ENCODE measurements around the gene MLIP. TPM values are rescaled to one million over a fixed set of nuclear protein-coding genes. Genes with fewer than 3 reads are reported as not detected.

MLIP gene
- total RNA-seq, 2 donors from 2014 or later = 0.42 to 1.2 TPM

DNA sequence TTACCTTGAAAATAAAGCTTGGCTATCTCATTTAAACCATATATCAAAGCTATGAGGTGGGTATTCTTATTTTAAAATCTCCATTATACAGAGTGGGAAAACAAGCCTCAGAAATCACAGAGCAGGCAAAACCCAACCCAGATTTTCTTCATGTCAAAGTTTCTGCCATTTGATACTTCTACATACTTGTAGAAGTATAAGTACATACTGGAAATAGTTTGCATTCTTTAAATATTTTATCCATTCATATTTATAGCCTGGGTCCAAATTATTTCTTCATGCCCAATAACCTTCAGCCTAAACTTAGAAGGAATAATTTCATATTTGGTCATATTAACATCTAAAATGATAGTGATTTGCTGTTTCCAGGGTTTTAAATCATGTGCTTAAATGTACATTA, 61.8 kb downstream of the MLIP start:
- H3K9ac ChIP-seq (ENCODE audit: low read depth in 2 of 2, low read length in 2 of 2) = no peak overlapping the region
- DNase-seq = no peak
- no peaks in the 10 kb centered on the region for H3K36me3 ChIP-seq
- H3K9me3 ChIP-seq = no peaks in the 10 kb centered on the region
- no peak overlapping the region for H3K27ac ChIP-seq
- H3K27me3 ChIP-seq = no peaks in the 10 kb centered on the region
- TF ChIP-seq CTCF (IDR thresholded peaks at IDR 0.05) = no peak
- H3K4me1 ChIP-seq = no peaks in the 10 kb centered on the region
- H3K4me3 ChIP-seq = no peak overlapping the region
- intact Hi-C loops (cut with DNase I) = no loop called here

DNA sequence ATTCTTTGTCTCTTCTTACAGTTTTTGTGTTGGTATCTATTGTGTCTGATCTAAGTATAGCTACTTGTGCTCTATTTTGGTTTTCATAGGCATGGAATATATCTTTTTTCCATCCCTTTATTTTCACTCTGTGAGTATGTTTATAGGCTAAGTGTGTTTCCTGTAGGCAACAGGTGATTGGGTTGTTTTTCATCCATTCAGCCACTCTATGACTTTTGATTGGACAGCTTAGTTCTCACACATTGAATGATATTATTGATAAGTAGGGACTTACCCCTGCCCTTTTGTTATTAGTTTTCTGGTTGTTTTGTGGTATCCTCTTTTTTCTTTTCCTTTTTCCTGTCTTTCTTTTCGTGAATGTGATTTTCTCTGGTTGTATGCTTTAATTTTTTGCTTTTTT, 67.9 kb downstream of the MLIP start:
- intact Hi-C loops (cut with DNase I) = no loop called here
- DNase-seq = no peak
- Histone ChIP-seq H3K36me3 (no peaks in the 10 kb centered on the region), H3K27me3 (no peaks in the 10 kb centered on the region), H3K4me3 (no peak overlapping the region), H3K9ac (ENCODE audit: low read depth in 2 of 2, low read length in 2 of 2) (no peak overlapping the region), H3K9me3 (no peaks in the 10 kb centered on the region), H3K4me1 (no peaks in the 10 kb centered on the region), H3K27ac (no peak overlapping the region)
- TF ChIP-seq CTCF (IDR thresholded peaks at IDR 0.05) = no peak

- Histone ChIP-seq H3K27me3 (no peaks in the 10 kb centered on the region), H3K27ac (no peak overlapping the region), H3K9ac (ENCODE audit: low read depth in 2 of 2, low read length in 2 of 2) (no peak overlapping the region), H3K9me3 (no peaks in the 10 kb centered on the region), H3K4me3 (no peak overlapping the region), H3K4me1 (no peaks in the 10 kb centered on the region), H3K36me3 (no peaks in the 10 kb centered on the region)
- no peak for DNase-seq
- intact Hi-C loops (cut with DNase I) = no loop called here
- TF ChIP-seq CTCF (IDR thresholded peaks at IDR 0.05) = no peak
Observed at GRCh38 chr6:54183616-54184015, 72.4 kb downstream of the MLIP start.

GRCh38 chr6:54185885-54186284, 74.6 kb downstream of the MLIP start:
- no peak for DNase-seq
- Histone ChIP-seq H3K4me3 (no peak overlapping the region), H3K9me3 (no peaks in the 10 kb centered on the region), H3K27ac (no peak overlapping the region), H3K4me1 (no peaks in the 10 kb centered on the region), H3K9ac (ENCODE audit: low read depth in 2 of 2, low read length in 2 of 2) (no peak overlapping the region), H3K27me3 (no peaks in the 10 kb centered on the region), H3K36me3 (no peaks in the 10 kb centered on the region)
- no peak for TF ChIP-seq CTCF (IDR thresholded peaks at IDR 0.05)
- intact Hi-C loops (cut with DNase I) = no loop called here

DNA sequence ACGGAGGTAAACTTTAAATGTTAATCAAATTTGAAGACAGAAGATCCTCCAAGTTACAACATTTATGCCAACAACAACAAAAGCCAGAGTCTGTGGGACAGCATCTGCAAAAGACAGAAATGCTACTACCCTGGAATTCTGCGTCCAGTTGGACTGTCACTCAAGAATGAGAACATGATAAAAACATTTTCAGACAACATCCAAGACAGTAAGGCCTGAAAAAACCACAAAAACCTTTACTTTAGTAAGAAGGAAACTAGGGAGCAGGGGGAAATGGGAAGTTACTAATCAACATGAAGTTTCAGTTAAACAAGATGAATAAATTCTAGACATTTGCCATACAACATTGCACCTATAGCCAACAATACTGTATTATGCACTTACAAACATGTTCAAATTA, 77.6 kb downstream of the MLIP start:
- H3K9ac ChIP-seq (ENCODE audit: low read depth in 2 of 2, low read length in 2 of 2) = no peak overlapping the region
- no peak for DNase-seq
- H3K4me1 ChIP-seq = no peaks in the 10 kb centered on the region
- no peak for TF ChIP-seq CTCF (IDR thresholded peaks at IDR 0.05)
- no peak overlapping the region for H3K27ac ChIP-seq
- H3K27me3 ChIP-seq = no peaks in the 10 kb centered on the region
- no peaks in the 10 kb centered on the region for H3K36me3 ChIP-seq
- H3K4me3 ChIP-seq = no peak overlapping the region
- intact Hi-C loops (cut with DNase I) = no loop called here
- H3K9me3 ChIP-seq = no peaks in the 10 kb centered on the region

- no peaks in the 10 kb centered on the region for H3K4me1 ChIP-seq
- H3K4me3 ChIP-seq = no peak overlapping the region
- DNase-seq = no peak
- no peak for TF ChIP-seq CTCF (IDR thresholded peaks at IDR 0.05)
- intact Hi-C loops (cut with DNase I) = no loop called here
- H3K9me3 ChIP-seq = no peaks in the 10 kb centered on the region
- no peak overlapping the region for H3K27ac ChIP-seq
- no peaks in the 10 kb centered on the region for H3K27me3 ChIP-seq
- H3K36me3 ChIP-seq = no peaks in the 10 kb centered on the region
- H3K9ac ChIP-seq (ENCODE audit: low read depth in 2 of 2, low read length in 2 of 2) = no peak overlapping the region
Observed at GRCh38 chr6:54191461-54191860, 80.2 kb downstream of the MLIP start.
